GM19438 (cell line): ENCODE data around the gene CLEC18C.
"Not testable (repeated sequence)": the region's sequence is repeated elsewhere in the genome, so short reads cannot be mapped to it uniquely, and the experiment has no call there.

Experiments used
- ATAC-seq: cut with Tn5 transposase; IDR thresholded peaks from one replicate; pipeline ENCODE4 v1.9.1; 2021; ENCODE audit warnings: low read depth; ENCODE audit not compliant: unreplicated experiment

Gene CLEC18C

DNA sequence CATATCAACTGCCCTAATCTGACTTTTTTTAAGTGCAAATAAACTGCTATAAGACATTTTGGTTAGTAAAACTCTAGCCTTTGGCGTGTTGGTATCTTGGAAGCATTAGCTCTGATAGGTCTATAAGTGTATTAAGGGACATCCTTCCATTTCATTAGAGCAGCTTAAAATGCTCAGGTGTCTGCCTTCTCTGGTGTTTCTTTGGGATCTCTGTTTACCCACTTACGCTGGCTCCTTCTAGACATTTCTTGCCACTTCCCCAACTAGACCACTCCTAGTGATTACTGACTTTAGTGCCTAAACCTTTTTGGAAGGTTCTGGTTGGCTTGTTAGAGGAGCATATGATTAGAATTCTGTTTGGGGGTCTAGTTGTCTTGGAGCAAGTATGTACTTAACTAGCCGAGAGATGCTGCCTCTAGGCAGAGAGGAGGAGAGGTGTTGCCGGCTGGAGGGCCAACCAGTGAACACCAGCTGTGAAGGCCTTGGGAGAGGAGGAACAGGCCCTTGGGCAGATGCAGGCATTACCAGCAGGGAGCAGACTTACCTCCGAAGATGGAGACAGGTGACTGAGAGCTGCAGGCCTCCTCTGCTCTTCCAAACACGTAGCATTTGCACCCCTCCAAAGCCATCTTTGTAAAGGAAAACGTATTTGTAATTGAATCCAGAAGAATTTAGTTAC is 15.2 kb upstream of the CLEC18C start:
- no peak for ATAC-seq

DNA sequence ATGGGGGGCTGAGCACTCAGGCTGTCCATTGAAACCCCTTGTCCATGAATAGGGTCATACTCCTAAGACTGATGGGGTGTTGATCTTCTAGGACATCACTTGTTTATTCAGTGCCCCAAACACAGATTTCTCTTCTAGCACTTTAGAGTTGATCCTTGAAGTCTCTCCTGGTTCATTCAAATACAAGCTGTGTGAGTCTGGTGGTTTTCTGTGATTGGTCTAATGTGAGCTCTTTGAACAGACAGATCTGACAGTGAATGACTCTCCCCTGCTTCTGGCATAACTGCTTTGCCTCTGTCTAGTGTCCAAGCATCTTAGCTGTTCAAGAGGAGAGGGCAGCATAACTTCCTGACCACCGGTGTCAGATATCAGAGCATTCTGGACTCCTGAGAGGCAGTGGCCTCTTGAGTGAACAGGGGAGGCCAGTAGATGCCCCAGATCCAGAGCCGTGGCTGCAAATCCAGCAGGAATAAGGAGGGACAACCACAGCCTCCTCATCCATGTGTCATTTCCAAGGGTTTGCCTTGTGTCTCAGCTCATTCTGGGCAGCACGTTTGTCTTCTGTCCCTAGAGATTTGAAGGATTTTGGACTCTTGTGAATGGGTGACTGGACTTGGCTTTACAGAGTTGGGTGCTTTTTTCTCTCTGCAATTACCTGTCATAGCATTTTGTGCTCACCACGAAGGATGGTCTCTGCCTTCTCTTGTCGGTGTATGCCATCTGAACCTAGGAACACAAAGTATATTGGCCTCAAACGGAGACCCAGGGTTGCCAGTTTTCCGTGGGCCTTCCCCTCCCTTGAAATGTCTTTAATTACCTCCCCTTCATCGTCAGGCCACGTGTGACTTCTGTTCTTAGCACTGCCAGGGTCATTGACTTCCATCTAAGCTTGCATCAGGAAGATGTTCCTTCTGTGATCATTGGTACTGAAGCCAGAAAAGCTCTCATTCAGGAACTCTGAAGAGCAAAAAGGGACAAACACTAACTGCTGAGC is 13.9 kb upstream of the CLEC18C start:
- no peak for ATAC-seq

DNA sequence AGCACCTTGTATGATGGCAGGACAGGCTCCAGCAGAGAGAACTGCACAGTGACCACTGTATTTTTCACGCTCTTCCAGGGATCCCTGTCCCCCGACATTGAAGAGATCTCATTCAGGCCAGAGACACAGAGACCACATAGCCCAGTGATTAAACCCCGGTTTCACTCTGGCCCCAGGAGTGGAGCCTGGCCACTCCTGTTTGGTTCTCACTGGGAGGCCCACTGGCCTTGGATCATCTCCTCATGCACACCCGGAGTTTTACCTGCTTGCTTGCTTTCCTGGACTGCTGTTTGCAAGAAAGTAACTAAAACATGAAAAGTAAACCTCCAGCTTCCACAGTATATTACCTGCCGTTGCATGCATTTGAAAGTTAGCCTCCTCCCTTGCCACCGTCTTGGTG is 13.2 kb upstream of the CLEC18C start:
- no peak for ATAC-seq

DNA sequence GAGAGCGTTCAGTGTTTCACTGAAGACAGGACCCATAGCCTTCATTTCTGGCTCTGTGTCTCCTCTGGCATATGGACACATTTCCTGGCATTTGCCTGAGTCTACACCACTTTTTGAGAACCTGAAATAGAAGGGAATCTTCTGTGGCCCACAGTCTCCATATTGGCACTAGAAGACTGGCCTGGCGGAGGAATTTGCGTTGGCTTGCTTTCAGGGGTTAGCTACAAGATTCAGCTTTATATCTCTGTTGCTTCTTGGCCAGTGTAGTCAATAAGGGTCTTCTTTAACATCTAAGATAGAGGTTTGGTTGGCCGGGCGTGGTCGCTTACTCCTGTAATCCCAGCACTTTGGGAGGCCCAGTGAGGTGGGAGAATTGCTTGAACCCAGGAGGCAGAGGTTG is 12.8 kb upstream of the CLEC18C start:
- ATAC-seq, result no peak

DNA sequence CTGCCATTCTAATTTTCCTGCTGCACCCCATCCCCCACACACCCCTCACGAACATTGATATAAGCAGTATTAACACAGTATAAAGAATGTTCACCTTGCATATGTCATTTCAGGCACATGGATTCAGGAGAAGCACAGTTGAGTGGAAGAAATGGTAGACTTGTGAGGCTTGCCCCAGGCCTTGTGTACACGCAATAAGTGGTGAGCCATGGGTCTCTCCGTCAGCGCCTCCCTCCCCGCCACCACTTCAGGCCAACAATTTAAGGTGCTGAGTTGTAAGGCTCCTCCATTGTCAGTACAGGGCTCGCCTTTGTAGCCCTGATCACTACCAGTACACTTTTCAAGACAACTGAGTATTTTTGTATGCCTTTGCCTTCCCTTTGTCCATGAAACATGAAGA is 12.2 kb upstream of the CLEC18C start:
- ATAC-seq, result no peak

DNA sequence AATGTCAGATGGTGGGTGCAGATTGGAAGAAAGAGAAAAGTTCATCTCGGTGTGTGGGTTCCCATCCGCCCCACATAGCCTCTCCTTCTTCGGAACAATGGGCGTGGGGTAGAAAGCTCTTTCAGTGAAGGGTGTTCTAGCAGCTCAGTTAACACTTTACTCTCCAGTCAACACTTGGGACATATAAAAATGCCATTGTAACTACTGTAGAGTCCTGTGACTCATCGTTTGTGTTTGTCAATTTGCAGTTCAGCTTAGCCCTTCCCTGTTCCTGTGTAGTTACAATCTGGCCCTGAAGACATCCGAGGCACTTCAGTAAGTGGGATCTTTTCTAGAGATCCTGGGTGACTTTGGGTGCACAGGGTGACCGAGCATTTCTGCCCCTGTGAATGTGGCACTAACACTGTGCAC is 11.5 kb upstream of the CLEC18C start:
- ATAC-seq, result no peak

DNA sequence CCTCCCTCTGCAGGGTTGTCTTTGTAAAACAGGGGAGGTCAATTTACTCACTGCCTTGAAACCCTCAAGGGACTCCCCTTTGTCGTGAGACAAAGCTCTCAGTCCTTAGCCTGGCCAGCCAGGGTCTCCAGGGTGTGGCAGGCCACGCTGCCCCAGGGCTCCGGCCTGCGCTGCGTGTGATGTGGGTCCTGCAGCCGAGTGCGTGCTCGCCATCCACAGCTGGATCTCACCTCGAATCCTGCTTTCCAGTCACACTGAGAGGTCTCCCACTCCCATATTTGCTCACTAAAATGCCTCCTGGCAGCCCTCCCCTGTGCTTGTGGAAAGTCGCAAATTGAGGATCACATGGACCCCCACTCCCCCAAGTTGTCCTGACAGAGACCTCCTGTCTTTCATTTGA is 10.0 kb upstream of the CLEC18C start:
- ATAC-seq, result no peak

DNA sequence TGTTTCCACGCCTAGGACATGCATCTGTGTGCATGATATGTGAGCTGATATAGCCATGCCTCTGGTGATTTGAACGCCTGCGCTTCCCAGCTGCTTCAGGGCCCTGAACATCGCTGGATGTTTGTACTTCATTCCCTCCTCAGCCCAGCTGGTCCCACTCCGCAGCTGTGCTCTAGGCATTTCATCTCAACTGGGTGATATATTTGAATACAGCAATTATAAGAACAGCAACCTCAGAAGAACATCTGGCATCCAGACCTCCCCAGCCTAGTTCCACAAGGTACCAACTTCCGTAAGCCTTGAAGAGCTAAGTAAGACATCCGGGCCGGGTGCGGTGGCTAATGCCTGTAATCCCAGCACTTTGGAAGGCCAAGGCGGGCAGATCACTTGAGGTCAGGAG is 6.9 kb upstream of the CLEC18C start:
- not testable (repeated sequence) for ATAC-seq

DNA sequence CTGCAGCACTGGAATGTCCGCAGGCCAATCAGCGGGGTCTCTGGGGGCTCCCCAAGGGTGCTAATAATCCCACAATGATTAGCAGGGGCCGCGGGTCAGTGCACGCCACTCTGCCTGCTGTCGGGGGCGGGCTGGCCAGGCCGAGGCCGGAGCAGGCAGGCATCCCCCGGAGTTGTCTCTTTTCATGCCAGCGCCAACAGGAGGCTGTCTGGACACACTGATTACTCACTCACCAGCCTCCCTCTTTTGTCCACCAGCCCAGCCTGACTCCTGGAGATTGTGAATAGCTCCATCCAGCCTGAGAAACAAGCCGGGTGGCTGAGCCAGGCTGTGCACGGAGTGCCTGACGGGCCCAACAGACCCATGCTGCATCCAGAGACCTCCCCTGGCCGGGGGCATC is 329 bp downstream of the CLEC18C start:
- not testable (repeated sequence) for ATAC-seq

DNA sequence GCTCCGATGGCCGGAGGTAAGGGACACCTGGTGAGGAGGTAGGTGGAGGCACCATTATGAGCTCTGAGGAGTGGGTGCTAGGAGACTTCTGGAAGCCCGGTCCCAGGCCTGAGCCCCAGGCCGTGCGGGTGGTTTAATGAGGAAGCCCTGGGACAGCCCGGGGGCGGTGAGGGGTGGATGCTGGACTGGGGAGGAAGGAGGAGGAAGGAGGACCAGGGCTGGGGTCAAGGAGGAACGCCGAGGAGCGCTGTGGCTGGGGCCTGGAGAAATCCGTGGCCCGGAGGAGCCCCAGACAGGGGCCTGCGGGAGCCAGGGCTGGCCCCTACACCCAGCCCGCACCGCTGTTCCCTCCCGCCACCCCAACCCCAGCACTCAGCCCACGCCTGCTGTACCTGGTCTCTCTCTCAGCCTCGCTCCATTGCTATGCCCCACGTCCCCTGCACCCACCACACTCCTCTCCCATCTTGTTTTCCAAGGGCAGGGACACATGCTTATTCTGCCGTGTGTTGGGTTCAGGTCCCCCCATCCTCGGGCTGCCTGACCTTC is 873 bp downstream of the CLEC18C start:
- ATAC-seq, result not testable (repeated sequence)

DNA sequence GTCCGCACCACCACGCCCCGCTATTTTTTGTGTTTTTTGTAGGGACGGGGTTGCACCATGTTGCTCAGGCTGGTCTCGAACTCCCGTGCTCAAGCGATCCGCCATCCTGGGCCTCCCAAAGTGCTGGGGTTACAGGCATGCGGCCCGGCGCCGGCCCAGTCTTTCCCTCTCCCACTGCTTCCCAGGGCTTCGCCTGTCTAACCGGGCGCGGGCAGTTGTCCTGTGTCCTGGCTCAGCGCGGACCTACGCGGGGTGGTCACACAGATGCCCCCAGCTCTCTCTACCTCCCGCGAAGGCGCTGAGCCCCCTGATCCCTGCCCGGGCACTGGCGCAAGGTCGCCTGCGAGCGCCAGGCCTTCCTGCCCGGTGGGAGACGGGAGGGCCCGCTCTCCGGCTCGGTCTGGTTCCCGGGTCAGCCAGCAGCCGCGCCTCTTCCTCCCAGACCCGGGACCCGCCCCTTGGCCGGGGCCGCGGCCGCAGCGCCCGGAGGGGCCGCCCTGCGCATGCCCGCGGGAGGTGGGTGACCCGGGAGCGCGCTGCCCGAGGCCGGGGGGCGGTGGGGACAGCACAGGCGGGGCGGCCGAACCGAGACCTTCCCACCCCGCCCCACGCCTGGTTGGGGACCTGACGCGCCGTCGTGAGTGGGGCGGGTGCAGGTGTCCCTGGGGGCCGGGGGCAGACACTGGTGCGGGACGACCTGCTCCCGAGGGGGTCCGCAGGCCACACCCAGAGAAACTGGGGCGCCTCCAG is 14.4 kb downstream of the CLEC18C start:
- peak; percentile 61 for ATAC-seq

DNA sequence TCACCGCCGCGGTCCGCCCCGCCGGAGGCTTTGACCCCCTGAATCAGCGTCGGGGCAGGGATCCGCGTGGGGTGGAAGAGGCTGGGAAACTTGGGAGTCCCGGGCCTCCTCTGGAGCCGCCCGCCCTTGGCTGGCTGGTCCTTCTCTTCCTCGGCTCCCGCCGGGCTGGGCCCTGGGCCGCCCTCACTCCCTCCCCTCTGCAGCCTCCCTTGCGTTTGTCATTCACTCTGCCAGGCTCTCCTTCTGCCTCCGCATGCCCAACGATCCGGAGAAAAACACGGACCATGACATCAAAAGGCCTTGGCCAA is 15.0 kb downstream of the CLEC18C start:
- ATAC-seq, result not testable (repeated sequence)

DNA sequence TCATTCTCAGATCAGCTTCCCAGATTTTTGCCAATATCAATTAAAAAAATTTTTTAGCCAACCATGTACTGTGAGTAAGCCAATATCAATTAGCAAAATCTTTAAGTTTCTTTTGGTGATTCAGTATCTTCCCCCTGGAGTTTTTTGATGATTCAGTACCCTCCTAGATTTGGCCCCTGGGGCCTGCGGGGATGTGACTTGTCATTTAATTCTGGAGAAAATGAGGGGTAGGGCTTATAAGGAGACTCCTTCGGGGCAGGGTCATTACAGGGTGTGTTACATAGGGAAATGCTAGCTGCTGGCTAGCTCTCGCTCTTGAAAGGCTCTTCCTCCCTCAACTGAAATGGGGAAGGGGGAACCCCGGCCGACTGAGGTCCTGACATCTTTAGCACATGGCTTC is 17.0 kb downstream of the CLEC18C start:
- not testable (repeated sequence) for ATAC-seq

DNA sequence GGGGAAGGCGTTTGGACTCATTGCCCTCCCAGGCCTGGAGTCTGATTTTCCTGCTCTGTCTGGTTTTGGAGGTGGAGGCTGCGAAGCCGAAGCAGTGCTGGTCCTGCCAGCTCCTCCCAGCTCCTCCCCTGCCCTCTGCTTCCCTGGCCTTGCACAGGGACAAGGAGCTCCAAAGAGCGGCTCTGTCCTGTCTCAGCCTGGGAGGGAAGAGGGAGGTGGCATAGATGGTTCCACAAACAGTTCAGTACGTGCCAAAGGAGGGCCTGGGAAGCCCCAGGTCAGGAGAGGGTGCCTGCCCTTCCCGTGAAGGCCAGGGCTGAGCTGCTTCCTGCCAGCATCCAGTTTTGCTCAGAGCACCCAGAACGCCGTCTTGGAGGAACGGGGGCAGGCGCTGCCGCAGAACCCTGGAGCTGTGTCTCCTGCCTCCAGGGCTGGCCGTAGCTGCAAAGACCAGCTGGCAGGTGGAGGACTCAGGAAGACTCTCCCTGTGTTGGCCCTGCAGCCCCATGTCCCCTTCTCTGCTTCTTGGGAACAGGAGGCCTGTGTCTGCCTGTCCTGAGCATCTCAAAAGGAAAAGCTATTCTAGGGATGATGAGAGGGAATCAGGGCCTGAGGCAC is 23.2 kb downstream of the CLEC18C start:
- ATAC-seq, result not testable (repeated sequence)

DNA sequence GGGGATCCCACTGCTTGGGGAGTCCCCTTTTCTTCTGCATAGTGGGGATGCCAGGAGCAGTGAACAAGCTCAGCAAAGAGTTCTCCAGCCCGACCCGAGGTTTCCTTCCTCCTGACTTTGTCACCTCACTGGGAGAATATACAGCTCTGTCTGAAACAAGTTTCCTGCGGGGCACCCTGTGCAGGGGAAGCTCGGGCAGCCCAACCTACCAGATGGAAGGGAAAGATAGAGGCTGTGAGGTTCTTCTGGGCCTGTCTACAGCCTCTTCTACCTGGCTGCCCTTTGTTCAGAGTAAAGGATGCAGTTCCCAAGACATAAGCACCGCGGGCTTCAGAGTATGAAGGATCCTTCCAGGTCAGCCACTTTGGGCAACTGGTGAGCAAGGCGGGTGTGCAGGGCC is 24.0 kb downstream of the CLEC18C start:
- not testable (repeated sequence) for ATAC-seq

DNA sequence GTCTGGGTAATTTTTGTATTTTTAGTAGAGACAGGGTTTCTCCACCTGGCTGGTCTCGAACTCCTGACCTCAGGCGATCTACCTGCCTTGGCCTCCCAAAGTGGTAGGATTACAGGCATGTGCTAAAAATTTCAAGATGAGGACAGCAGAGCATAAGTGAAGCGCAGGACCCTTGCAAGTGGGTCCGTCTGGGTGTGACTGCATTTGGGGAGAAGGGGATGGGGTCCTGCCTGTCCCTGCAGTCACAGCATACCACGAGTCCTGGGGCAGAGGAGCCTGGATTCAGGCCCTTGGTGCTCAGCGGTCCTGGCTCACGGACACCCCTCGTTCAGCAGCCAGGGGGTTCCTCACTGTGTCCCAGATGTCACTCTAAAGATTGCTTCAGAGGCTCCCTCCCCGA is 24.6 kb downstream of the CLEC18C start:
- not testable (repeated sequence) for ATAC-seq

DNA sequence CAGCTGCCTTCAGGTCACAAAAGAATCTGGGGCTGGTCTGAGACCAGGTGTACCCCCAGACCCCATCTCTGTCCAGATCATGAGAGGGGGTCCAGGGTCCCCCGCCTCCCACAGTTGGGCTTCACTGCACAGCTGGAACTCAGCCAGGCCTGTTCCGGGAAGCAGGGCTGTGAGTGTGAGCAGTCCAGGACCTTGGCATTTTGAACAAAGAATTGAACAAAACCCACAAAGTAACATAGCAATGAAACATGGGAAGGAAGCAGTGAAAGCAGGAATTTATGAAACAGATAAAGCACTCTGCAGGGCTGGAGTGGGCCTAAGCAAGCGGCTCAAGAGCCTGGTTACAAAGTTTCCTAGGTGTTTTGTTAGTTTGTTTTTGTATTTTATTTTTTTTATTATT is 25.1 kb downstream of the CLEC18C start:
- not testable (repeated sequence) for ATAC-seq

DNA sequence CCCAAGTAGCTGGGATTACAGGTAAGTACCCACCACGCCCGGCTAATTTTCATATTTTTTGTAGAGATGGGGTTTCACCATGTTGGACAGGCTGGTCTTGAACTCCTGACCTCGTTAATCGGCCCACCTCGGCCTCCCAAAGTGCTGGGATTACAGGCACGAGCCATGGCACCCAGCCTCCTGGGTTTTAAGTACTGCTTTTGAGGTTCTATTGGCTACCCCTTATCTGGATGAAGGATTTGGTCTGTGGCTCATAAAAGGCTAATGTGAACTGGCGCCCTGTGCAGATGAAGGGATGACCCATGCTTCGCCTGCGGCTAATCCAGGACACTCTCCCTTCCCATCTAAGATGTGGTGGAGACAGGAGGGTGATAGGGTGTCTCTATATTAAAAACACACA is 25.6 kb downstream of the CLEC18C start:
- not testable (repeated sequence) for ATAC-seq

DNA sequence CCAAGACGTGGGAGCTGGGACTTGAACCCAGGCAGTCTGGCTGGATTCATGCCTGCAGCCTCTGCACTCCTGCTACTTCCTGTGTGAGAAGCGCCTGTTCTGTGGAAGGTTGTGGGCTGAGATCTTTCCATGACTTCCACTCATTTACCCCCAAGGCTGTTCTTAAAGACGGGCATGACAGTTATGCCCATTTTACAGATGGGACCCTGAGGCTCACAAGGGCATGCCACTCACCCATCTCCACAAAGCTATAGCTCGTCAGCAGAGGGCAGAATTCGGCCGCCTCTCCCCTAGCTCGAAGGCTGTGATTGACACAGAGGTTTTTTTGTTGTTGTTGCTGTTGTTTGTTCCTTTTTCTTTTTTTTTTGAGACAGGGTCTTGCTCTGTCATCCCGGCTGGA is 26.5 kb downstream of the CLEC18C start:
- not testable (repeated sequence) for ATAC-seq

DNA sequence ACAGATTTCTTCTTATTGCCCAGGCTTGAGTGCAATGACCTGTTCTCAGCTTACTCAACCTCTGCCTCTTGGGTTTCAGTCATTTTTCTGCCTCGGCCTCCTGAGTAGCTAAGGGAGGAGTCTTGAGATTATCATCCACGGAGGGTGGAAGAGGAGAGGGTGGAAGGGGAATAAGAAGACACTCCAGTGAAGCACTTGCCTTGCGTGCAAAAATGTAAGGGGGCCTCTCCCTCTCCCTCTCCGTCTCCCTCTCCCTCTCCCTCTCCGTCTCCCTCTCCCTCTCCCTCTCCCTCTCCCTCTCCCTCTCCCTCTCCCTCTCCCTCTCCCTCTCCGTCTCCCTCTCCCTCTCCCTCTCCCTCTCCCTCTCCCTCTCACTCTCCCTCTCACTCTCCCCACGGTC is 29.9 kb downstream of the CLEC18C start:
- ATAC-seq, result not testable (repeated sequence)
